Neural cell (in vitro differentiated cells): Measurements from ENCODE around the gene ZNF808. TPM values are rescaled to one million over a fixed set of nuclear protein-coding genes. Genes with fewer than 3 reads are reported as not detected.

ENCODE experiments used
- H2AFZ ChIP-seq: fragments of 200-600, 300-800 bp; sonication (generic), shearing (Covaris generic); 2 replicates; pipeline ENCODE4 v1.6.0; 2014; ENCODE audit warnings: low read depth, mild to moderate bottlenecking, antibody characterized with exemption, low read length, moderate library complexity
- H3F3A ChIP-seq: fragments of 200-600 bp; shearing (Covaris generic); 2 replicates; pipeline ENCODE4 v1.6.1; 2016; ENCODE audit warnings: mild to moderate bottlenecking, moderate library complexity, mixed read lengths, antibody characterized with exemption, low read length; ENCODE audit not compliant: insufficient read depth, poor library complexity, severe bottlenecking
- H3K27ac ChIP-seq: fragments of 200-600, 300-800 bp; sonication (generic), shearing (Covaris generic); 2 replicates; pipeline ENCODE4 v1.5.1; 2014; ENCODE audit warnings: mild to moderate bottlenecking, low read length, moderate library complexity
- H3K27me3 ChIP-seq: fragments of 300-800, 200-600 bp; sonication (generic), shearing (Covaris generic); 2 replicates; pipeline ENCODE4 v1.6.0; 2014; ENCODE audit warnings: mild to moderate bottlenecking, low read depth, low read length, moderate library complexity; ENCODE audit not compliant: insufficient read depth
- H3K36me3 ChIP-seq: fragments of 300-800, 200-600 bp; sonication (generic), shearing (Covaris generic); 2 replicates; pipeline ENCODE4 v1.5.1; 2014; ENCODE audit warnings: mild to moderate bottlenecking, antibody characterized with exemption, low read length, moderate library complexity; ENCODE audit not compliant: insufficient read depth
- H3K4me2 ChIP-seq: fragments of 300-800, 200-600 bp; sonication (generic), shearing (Covaris generic); 2 replicates; pipeline ENCODE4 v1.6.0; 2014; ENCODE audit warnings: mild to moderate bottlenecking, low read length
- H3K4me3 ChIP-seq: fragments of 300-800, 200-600 bp; sonication (generic), shearing (Covaris generic); 2 replicates; pipeline ENCODE4 v1.5.1; 2014; ENCODE audit warnings: mild to moderate bottlenecking, low read length, moderate library complexity
- H3K79me2 ChIP-seq: fragments of 200-600 bp; shearing (Covaris generic); replicated peaks from 2 replicates; pipeline ENCODE4 v1.6.0; 2014; ENCODE audit warnings: mild to moderate bottlenecking, low read length, moderate library complexity; ENCODE audit not compliant: insufficient read depth
- H3K9ac ChIP-seq: fragments of 300-800, 200-600 bp; sonication (generic), shearing (Covaris generic); 2 replicates; pipeline ENCODE4 v1.6.1; 2016; ENCODE audit warnings: mild to moderate bottlenecking, low read length, mixed read lengths
- H3K9me2 ChIP-seq: fragments of 200-600 bp; shearing (Covaris generic); 2 replicates; pipeline ENCODE4 v1.6.1; 2016; ENCODE audit warnings: mild to moderate bottlenecking, low read length, mixed read lengths; ENCODE audit not compliant: insufficient read depth
- H3K9me3 ChIP-seq: fragments of 200-600, 300-800 bp; sonication (generic), shearing (Covaris generic); 2 replicates; pipeline ENCODE4 v1.6.1; 2016; ENCODE audit warnings: mild to moderate bottlenecking, mixed run types, low read length, moderate library complexity, mixed read lengths
- H4K20me1 ChIP-seq: fragments of 200-600 bp; shearing (Covaris generic); 2 replicates; pipeline ENCODE4 v1.6.1; 2016; ENCODE audit warnings: mild to moderate bottlenecking, mixed run types; ENCODE audit not compliant: insufficient read depth
- CTCF ChIP-seq: fragments of 450-650 bp; IDR thresholded peaks from 2 replicates; pipeline ENCODE4 v1.5.1; 2014; ENCODE audit warnings: antibody characterized with exemption, mild to moderate bottlenecking, moderate library complexity; ENCODE audit not compliant: poor library complexity, severe bottlenecking
- EP300 ChIP-seq: fragments of 450-650 bp; conservative IDR thresholded peaks from 2 replicates; pipeline ENCODE4 v1.6.1; 2014; ENCODE audit warnings: antibody characterized with exemption, mild to moderate bottlenecking, moderate library complexity; ENCODE audit not compliant: poor library complexity, severe bottlenecking
- EZH2 ChIP-seq: fragments of 200-600, 300-800 bp; shearing (Covaris generic), sonication (generic); IDR thresholded peaks from 2 replicates; pipeline ENCODE4 v1.6.1; 2014; ENCODE audit warnings: antibody characterized with exemption, low read length, borderline replicate concordance, mild to moderate bottlenecking; ENCODE audit not compliant: insufficient read depth, poor library complexity, severe bottlenecking
- MXI1 ChIP-seq: fragments of 450-650 bp; conservative IDR thresholded peaks from 2 replicates; pipeline ENCODE4 v1.6.1; 2014; ENCODE audit warnings: antibody characterized with exemption, mild to moderate bottlenecking; ENCODE audit not compliant: poor library complexity, severe bottlenecking
- POLR2AphosphoS5 ChIP-seq: IDR thresholded peaks from 2 replicates; pipeline ENCODE4 v1.6.1; 2012
- RAD21 ChIP-seq: fragments of 450-650 bp; conservative IDR thresholded peaks from 2 replicates; pipeline ENCODE4 v1.6.1; 2014; ENCODE audit warnings: antibody characterized with exemption, mild to moderate bottlenecking, moderate library complexity
- REST ChIP-seq: IDR thresholded peaks from 2 replicates; pipeline ENCODE4 v1.6.1; 2012; ENCODE audit warnings: borderline replicate concordance
- SMC3 ChIP-seq: fragments of 450-650 bp; conservative IDR thresholded peaks from 2 replicates; pipeline ENCODE4 v1.6.1; 2014; ENCODE audit warnings: antibody characterized with exemption, mild to moderate bottlenecking, moderate library complexity; ENCODE audit not compliant: poor library complexity
- TAF1 ChIP-seq: IDR thresholded peaks from 2 replicates; pipeline ENCODE4 v1.6.1; 2012; ENCODE audit warnings: low read depth
- polyA plus RNA-seq: library from polyadenylated mRNA; depleted of rRNA; stranded (reverse); fragments of >200 nt; gene quantifications from 2 replicates; pipeline ENCODE4 v1.2.3, GENCODE V29; 2014

Gene ZNF808
- polyA plus RNA-seq, 1 donor from 2014 or later: 6.5 TPM

- Histone ChIP-seq H3K79me2 (no peaks in the 10 kb centered on the region), H4K20me1 (no peaks in the 10 kb centered on the region), H3K36me3 (no peaks in the 10 kb centered on the region), H3K27ac (no peak overlapping the region), H3K27me3 (no peaks in the 10 kb centered on the region), H3K9me2 (no peaks in the 10 kb centered on the region), H3K4me3 (no peak overlapping the region), H3K9ac (no peak overlapping the region), H3K9me3 (no peaks in the 10 kb centered on the region), H3F3A (peaks cover 4% of the 10 kb centered on the region), H3K4me2 (no peak overlapping the region), H2AFZ (no peak overlapping the region)
- no peak for TF ChIP-seq REST
- no peak for TF ChIP-seq MXI1
- no peak for TF ChIP-seq SMC3
- TF ChIP-seq RAD21: no peak
- TF ChIP-seq CTCF: no peak
- TF ChIP-seq TAF1: no peak
- TF ChIP-seq EZH2: no peak
- TF ChIP-seq EP300: no peak
- TF ChIP-seq POLR2AphosphoS5: no peak
These were observed 38.7 kb downstream of the ZNF808 start for GRCh38 chr19:52566121-52566520.

- Histone ChIP-seq H3K27me3 (no peaks in the 10 kb centered on the region), H3K36me3 (no peaks in the 10 kb centered on the region), H3K4me3 (no peak overlapping the region), H3K27ac (no peak overlapping the region), H3K4me2 (no peak overlapping the region), H2AFZ (no peak overlapping the region), H3K9me3 (no peaks in the 10 kb centered on the region), H3F3A (peaks cover 4% of the 10 kb centered on the region), H4K20me1 (no peaks in the 10 kb centered on the region), H3K9me2 (no peaks in the 10 kb centered on the region), H3K79me2 (no peaks in the 10 kb centered on the region), H3K9ac (no peak overlapping the region)
- TF ChIP-seq SMC3: no peak
- TF ChIP-seq MXI1: no peak
- no peak for TF ChIP-seq POLR2AphosphoS5
- no peak for TF ChIP-seq RAD21
- TF ChIP-seq EZH2: no peak
These were observed 39.1 kb downstream of the ZNF808 start for GRCh38 chr19:52566588-52566987.
